ENCODE measurements around the gene CTSV. TPM values are rescaled to one million over a fixed set of nuclear protein-coding genes. Genes with fewer than 3 reads are reported as not detected.

CTSV gene
- total and polyA plus RNA-seq, 2 experiments from 2014 or later = 63.4 to 97.9 TPM

GRCh38 chr9:97041898-97042297, 3.0 kb upstream of the CTSV start:
- Histone ChIP-seq H3F3A (replicated peaks; ENCODE audit: low read depth) (peaks cover 7% of the 10 kb centered on the region; the same call in 1 of the 2 replicates), H3K36me3 (ENCODE audit: insufficient read depth) (peaks cover 6% of the 10 kb centered on the region; the same call in 1 of the 2 replicates), H3K4me2 (no peak overlapping the region), H3K9me2 (ENCODE audit: insufficient read depth) (peaks cover 7% of the 10 kb centered on the region; the same call in 1 of the 2 replicates), H3K27ac (ENCODE audit: low read depth) (no peak overlapping the region), H2AFZ (no peak overlapping the region), H3K4me3 (no peak overlapping the region), H3K4me1 (ENCODE audit: insufficient read depth) (peaks cover 29% of the 10 kb centered on the region), H4K20me1 (replicated peaks; ENCODE audit: insufficient read depth) (peaks cover 6% of the 10 kb centered on the region), H3K79me2 (replicated peaks; ENCODE audit: insufficient read depth) (peaks cover 12% of the 10 kb centered on the region), H3K27me3 (ENCODE audit: insufficient read depth) (peaks cover 10% of the 10 kb centered on the region)
- Mint-ChIP-seq H3K4me3 (no peak overlapping the region), H3K27me3 (ENCODE audit: insufficient read depth, low read depth, poor library complexity) (peaks cover 18% of the 10 kb centered on the region), H3K27ac (no peak overlapping the region), H3K36me3 (ENCODE audit: low read depth) (peaks cover 14% of the 10 kb centered on the region), H3K9me3 (peaks cover 2% of the 10 kb centered on the region; the same call in 1 of the 3 replicates), H3K4me1 (peaks cover 34% of the 10 kb centered on the region)
- ATAC-seq (no peak), DNase-seq (ENCODE audit: low spot score) (no peak)
- no peak for TF ChIP-seq ZNF331 (CRISPR knock-in tag; IDR thresholded peaks at IDR 0.05; ENCODE audit: low read depth)
- no peak for TF ChIP-seq ETS1 (IDR thresholded peaks at IDR 0.05)
- no peak for TF ChIP-seq REST (IDR thresholded peaks at IDR 0.05; ENCODE audit: unreplicated experiment)
- TF ChIP-seq NANOG (IDR thresholded peaks at IDR 0.05; ENCODE audit: borderline replicate concordance) = no peak
- no peak for TF ChIP-seq POLR2AphosphoS5 (IDR thresholded peaks at IDR 0.05; ENCODE audit: low read depth)
- no peak for TF ChIP-seq JUNB (IDR thresholded peaks at IDR 0.05; ENCODE audit: unreplicated experiment)
- TF ChIP-seq EZH2 (IDR thresholded peaks at IDR 0.05; ENCODE audit: low read depth, unreplicated experiment) = no peak
- no peak for TF ChIP-seq ZNF114 (CRISPR knock-in tag; IDR thresholded peaks at IDR 0.05)
- TF ChIP-seq STAT1 (IDR thresholded peaks at IDR 0.05; ENCODE audit: unreplicated experiment) = no peak
- TF ChIP-seq CTCF (conservative IDR thresholded peaks at IDR 0.05; ENCODE audit: low read depth in 2 of 2) = no peak
- TF ChIP-seq CREB1 (CRISPR knock-in tag; IDR thresholded peaks at IDR 0.05; ENCODE audit: low read depth) = no peak
- TF ChIP-seq ZNF462 (CRISPR knock-in tag; IDR thresholded peaks at IDR 0.05) = no peak
- no peak for TF ChIP-seq EZH2phosphoT487 (IDR thresholded peaks at IDR 0.05; ENCODE audit: unreplicated experiment)

All from GM23338 (cell line).